Neural cell (in vitro differentiated cells): ENCODE data around the gene FAM177B. TPM values are rescaled to one million over a fixed set of nuclear protein-coding genes. Genes with fewer than 3 reads are reported as not detected.

ENCODE experiments used
- H2AFZ ChIP-seq: fragments of 200-600, 300-800 bp; sonication (generic), shearing (Covaris generic); 2 replicates; pipeline ENCODE4 v1.6.0; 2014; ENCODE audit warnings: low read depth, mild to moderate bottlenecking, antibody characterized with exemption, low read length, moderate library complexity
- H3F3A ChIP-seq: fragments of 200-600 bp; shearing (Covaris generic); 2 replicates; pipeline ENCODE4 v1.6.1; 2016; ENCODE audit warnings: mild to moderate bottlenecking, moderate library complexity, mixed read lengths, antibody characterized with exemption, low read length; ENCODE audit not compliant: insufficient read depth, poor library complexity, severe bottlenecking
- H3K27ac ChIP-seq: fragments of 200-600, 300-800 bp; sonication (generic), shearing (Covaris generic); 2 replicates; pipeline ENCODE4 v1.5.1; 2014; ENCODE audit warnings: mild to moderate bottlenecking, low read length, moderate library complexity
- H3K27me3 ChIP-seq: fragments of 300-800, 200-600 bp; sonication (generic), shearing (Covaris generic); 2 replicates; pipeline ENCODE4 v1.6.0; 2014; ENCODE audit warnings: mild to moderate bottlenecking, low read depth, low read length, moderate library complexity; ENCODE audit not compliant: insufficient read depth
- H3K36me3 ChIP-seq: fragments of 300-800, 200-600 bp; sonication (generic), shearing (Covaris generic); 2 replicates; pipeline ENCODE4 v1.5.1; 2014; ENCODE audit warnings: mild to moderate bottlenecking, antibody characterized with exemption, low read length, moderate library complexity; ENCODE audit not compliant: insufficient read depth
- H3K4me2 ChIP-seq: fragments of 300-800, 200-600 bp; sonication (generic), shearing (Covaris generic); 2 replicates; pipeline ENCODE4 v1.6.0; 2014; ENCODE audit warnings: mild to moderate bottlenecking, low read length
- H3K4me3 ChIP-seq: fragments of 300-800, 200-600 bp; sonication (generic), shearing (Covaris generic); 2 replicates; pipeline ENCODE4 v1.5.1; 2014; ENCODE audit warnings: mild to moderate bottlenecking, low read length, moderate library complexity
- H3K79me2 ChIP-seq: fragments of 200-600 bp; shearing (Covaris generic); replicated peaks from 2 replicates; pipeline ENCODE4 v1.6.0; 2014; ENCODE audit warnings: mild to moderate bottlenecking, low read length, moderate library complexity; ENCODE audit not compliant: insufficient read depth
- H3K9ac ChIP-seq: fragments of 300-800, 200-600 bp; sonication (generic), shearing (Covaris generic); 2 replicates; pipeline ENCODE4 v1.6.1; 2016; ENCODE audit warnings: mild to moderate bottlenecking, low read length, mixed read lengths
- H3K9me2 ChIP-seq: fragments of 200-600 bp; shearing (Covaris generic); 2 replicates; pipeline ENCODE4 v1.6.1; 2016; ENCODE audit warnings: mild to moderate bottlenecking, low read length, mixed read lengths; ENCODE audit not compliant: insufficient read depth
- H3K9me3 ChIP-seq: fragments of 200-600, 300-800 bp; sonication (generic), shearing (Covaris generic); 2 replicates; pipeline ENCODE4 v1.6.1; 2016; ENCODE audit warnings: mild to moderate bottlenecking, mixed run types, low read length, moderate library complexity, mixed read lengths
- H4K20me1 ChIP-seq: fragments of 200-600 bp; shearing (Covaris generic); 2 replicates; pipeline ENCODE4 v1.6.1; 2016; ENCODE audit warnings: mild to moderate bottlenecking, mixed run types; ENCODE audit not compliant: insufficient read depth
- MXI1 ChIP-seq: fragments of 450-650 bp; conservative IDR thresholded peaks from 2 replicates; pipeline ENCODE4 v1.6.1; 2014; ENCODE audit warnings: antibody characterized with exemption, mild to moderate bottlenecking; ENCODE audit not compliant: poor library complexity, severe bottlenecking
- POLR2AphosphoS5 ChIP-seq: IDR thresholded peaks from 2 replicates; pipeline ENCODE4 v1.6.1; 2012
- RAD21 ChIP-seq: fragments of 450-650 bp; conservative IDR thresholded peaks from 2 replicates; pipeline ENCODE4 v1.6.1; 2014; ENCODE audit warnings: antibody characterized with exemption, mild to moderate bottlenecking, moderate library complexity
- SMC3 ChIP-seq: fragments of 450-650 bp; conservative IDR thresholded peaks from 2 replicates; pipeline ENCODE4 v1.6.1; 2014; ENCODE audit warnings: antibody characterized with exemption, mild to moderate bottlenecking, moderate library complexity; ENCODE audit not compliant: poor library complexity
- TAF1 ChIP-seq: IDR thresholded peaks from 2 replicates; pipeline ENCODE4 v1.6.1; 2012; ENCODE audit warnings: low read depth
- polyA plus RNA-seq: library from polyadenylated mRNA; depleted of rRNA; stranded (reverse); fragments of >200 nt; gene quantifications from 2 replicates; pipeline ENCODE4 v1.2.3, GENCODE V29; 2014
- TF ChIP-seq, protein P1 (sequence below): fragments of 450-650 bp; IDR thresholded peaks from 2 replicates; pipeline ENCODE4 v1.5.1; 2014; ENCODE audit warnings: antibody characterized with exemption, mild to moderate bottlenecking, moderate library complexity; ENCODE audit not compliant: poor library complexity, severe bottlenecking
- TF ChIP-seq, protein P2 (sequence below): IDR thresholded peaks from 2 replicates; pipeline ENCODE4 v1.6.1; 2012; ENCODE audit warnings: borderline replicate concordance

FAM177B gene
- polyA plus RNA-seq, 1 donor from 2014 or later: not detected

DNA sequence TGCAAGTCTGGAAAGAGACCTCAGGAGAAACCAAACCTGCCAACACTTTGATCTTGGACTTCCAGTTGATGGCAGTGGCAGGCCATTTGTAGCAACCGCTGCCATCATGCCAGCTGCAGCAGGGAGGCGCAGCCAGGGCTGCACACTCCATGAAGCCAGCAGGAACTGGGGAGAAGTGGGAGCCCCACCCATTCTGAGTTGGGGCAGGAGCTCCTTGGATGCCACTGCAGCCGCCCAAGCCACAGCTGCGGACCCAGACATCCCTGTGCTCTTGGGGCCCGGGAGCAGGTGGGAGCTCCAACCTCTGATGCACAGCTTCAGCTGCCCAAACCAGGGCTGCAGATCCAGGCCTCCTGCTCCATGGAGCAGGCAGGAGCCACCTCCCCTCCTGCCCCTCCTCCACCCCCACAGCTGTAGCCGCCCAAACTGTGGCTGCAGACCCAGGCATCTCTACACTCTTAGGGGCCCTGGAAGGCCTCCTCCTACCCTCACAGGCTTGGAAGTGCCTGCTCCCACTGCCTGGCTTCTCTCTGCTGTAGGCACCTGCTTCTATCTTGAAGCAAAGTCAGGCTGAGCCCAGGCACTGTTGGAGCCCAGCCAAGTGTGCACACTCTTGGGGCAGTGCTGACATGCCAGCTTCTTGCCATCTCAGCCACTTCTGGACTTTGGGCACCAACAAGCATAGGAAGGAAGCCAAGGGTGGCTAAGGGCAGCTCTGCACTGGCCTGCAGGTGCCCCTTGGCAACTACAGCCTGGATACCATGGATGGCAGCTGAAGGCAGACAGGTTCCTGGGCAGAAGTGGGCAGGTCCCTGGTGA lies 57.9 kb downstream of the FAM177B start:
- no peaks in the 10 kb centered on the region for H3K9me3 ChIP-seq
- no peaks in the 10 kb centered on the region for H3K79me2 ChIP-seq
- no peak overlapping the region for H3K4me2 ChIP-seq
- no peaks in the 10 kb centered on the region for H3K27me3 ChIP-seq
- no peak overlapping the region for H3K9ac ChIP-seq
- H3K36me3 ChIP-seq: no peaks in the 10 kb centered on the region
- H4K20me1 ChIP-seq: no peaks in the 10 kb centered on the region
- H3F3A ChIP-seq: no peaks in the 10 kb centered on the region
- no peaks in the 10 kb centered on the region for H3K9me2 ChIP-seq
- no peak overlapping the region for H3K4me3 ChIP-seq
- no peak overlapping the region for H2AFZ ChIP-seq
- TF ChIP-seq SMC3 (no peak), RAD21 (peak; percentile 33)
- TF ChIP-seq, protein P1, sequence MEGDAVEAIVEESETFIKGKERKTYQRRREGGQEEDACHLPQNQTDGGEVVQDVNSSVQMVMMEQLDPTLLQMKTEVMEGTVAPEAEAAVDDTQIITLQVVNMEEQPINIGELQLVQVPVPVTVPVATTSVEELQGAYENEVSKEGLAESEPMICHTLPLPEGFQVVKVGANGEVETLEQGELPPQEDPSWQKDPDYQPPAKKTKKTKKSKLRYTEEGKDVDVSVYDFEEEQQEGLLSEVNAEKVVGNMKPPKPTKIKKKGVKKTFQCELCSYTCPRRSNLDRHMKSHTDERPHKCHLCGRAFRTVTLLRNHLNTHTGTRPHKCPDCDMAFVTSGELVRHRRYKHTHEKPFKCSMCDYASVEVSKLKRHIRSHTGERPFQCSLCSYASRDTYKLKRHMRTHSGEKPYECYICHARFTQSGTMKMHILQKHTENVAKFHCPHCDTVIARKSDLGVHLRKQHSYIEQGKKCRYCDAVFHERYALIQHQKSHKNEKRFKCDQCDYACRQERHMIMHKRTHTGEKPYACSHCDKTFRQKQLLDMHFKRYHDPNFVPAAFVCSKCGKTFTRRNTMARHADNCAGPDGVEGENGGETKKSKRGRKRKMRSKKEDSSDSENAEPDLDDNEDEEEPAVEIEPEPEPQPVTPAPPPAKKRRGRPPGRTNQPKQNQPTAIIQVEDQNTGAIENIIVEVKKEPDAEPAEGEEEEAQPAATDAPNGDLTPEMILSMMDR: peak; percentile 39
- no peak overlapping the region for H3K27ac ChIP-seq

DNA sequence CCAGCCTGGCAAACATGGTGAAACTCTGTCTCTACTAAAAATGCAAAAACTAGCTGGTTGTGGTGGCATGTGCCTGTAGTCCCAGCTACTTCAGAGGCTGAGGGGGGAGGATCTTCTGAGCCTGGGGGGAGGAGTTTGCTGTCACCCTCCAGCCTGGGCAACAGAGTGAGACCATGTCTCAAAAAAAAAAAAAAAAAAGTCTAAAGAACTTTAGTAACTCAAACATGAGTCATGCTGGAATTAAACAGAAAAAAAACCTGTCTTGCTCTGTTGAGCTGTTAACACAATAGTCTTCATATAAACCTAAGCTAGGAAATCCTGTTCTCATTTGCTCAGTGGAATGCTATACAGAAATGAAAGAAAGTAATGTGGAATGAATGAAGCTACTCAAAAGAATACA lies 61.1 kb downstream of the FAM177B start:
- TF ChIP-seq POLR2AphosphoS5: no peak
- TF ChIP-seq MXI1: no peak
- TF ChIP-seq, protein P1: no peak
- TF ChIP-seq, protein P2, sequence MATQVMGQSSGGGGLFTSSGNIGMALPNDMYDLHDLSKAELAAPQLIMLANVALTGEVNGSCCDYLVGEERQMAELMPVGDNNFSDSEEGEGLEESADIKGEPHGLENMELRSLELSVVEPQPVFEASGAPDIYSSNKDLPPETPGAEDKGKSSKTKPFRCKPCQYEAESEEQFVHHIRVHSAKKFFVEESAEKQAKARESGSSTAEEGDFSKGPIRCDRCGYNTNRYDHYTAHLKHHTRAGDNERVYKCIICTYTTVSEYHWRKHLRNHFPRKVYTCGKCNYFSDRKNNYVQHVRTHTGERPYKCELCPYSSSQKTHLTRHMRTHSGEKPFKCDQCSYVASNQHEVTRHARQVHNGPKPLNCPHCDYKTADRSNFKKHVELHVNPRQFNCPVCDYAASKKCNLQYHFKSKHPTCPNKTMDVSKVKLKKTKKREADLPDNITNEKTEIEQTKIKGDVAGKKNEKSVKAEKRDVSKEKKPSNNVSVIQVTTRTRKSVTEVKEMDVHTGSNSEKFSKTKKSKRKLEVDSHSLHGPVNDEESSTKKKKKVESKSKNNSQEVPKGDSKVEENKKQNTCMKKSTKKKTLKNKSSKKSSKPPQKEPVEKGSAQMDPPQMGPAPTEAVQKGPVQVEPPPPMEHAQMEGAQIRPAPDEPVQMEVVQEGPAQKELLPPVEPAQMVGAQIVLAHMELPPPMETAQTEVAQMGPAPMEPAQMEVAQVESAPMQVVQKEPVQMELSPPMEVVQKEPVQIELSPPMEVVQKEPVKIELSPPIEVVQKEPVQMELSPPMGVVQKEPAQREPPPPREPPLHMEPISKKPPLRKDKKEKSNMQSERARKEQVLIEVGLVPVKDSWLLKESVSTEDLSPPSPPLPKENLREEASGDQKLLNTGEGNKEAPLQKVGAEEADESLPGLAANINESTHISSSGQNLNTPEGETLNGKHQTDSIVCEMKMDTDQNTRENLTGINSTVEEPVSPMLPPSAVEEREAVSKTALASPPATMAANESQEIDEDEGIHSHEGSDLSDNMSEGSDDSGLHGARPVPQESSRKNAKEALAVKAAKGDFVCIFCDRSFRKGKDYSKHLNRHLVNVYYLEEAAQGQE: no peak
- TF ChIP-seq TAF1: no peak
- H3K79me2 ChIP-seq: no peaks in the 10 kb centered on the region
- no peaks in the 10 kb centered on the region for H4K20me1 ChIP-seq
- no peak overlapping the region for H3K4me2 ChIP-seq
- H3K36me3 ChIP-seq: no peaks in the 10 kb centered on the region
- H3K9me3 ChIP-seq: no peaks in the 10 kb centered on the region
- no peaks in the 10 kb centered on the region for H3F3A ChIP-seq
- H3K9ac ChIP-seq: no peak overlapping the region
- H2AFZ ChIP-seq: no peak overlapping the region
- H3K4me3 ChIP-seq: no peak overlapping the region
- H3K9me2 ChIP-seq: no peaks in the 10 kb centered on the region
- H3K27me3 ChIP-seq: no peaks in the 10 kb centered on the region
- H3K27ac ChIP-seq: no peak overlapping the region
